Left lung (tissue), 10 donors: ENCODE measurements around the gene GSTM3. TPM values are rescaled to one million over a fixed set of nuclear protein-coding genes. Genes with fewer than 3 reads are reported as not detected.
"Not testable (repeated sequence)": the region's sequence is repeated elsewhere in the genome, so short reads cannot be mapped to it uniquely, and the experiment has no call there.

Experiments
- ATAC-seq: fragments of 200-7000 bp; cut with Tn5 transposase; one replicate; pipeline ENCODE4 v1.9.1; 2020; ENCODE audit warnings: moderate library complexity
- DNase-seq, 4 donors: peaks; one replicate each; pipeline ENCODE4 v3.0.0-alpha.2; 2013 to 2020
- H3K27ac ChIP-seq, 2 donors: fragments of 200-600 bp; sonication (generic) in 1 of 2; one replicate each; pipeline versions ENCODE4 v1.5.0 to v1.8.0; 2020 to 2021
- H3K27me3 ChIP-seq, 2 donors: fragments of 200-600 bp; sonication (generic) in 1 of 2; one replicate each; pipeline versions ENCODE4 v1.5.0 to v1.8.0; 2020 to 2021
- H3K36me3 ChIP-seq, 2 donors: fragments of 200-600 bp; sonication (generic) in 1 of 2; one replicate each; pipeline versions ENCODE4 v1.5.0 to v1.8.0; 2020 to 2021
- H3K4me1 ChIP-seq, 2 donors: fragments of 200-600 bp; one replicate each; pipeline ENCODE4 v1.8.0; 2021
- H3K4me3 ChIP-seq, 2 donors: fragments of 200-600 bp; sonication (generic) in 1 of 2; one replicate each; pipeline versions ENCODE4 v1.5.0 to v1.8.0; 2020 to 2021; ENCODE audit warnings: mild to moderate bottlenecking in 1 of 2
- H3K9me3 ChIP-seq, 2 donors: fragments of 200-600 bp; sonication (generic) in 1 of 2; one replicate each; pipeline versions ENCODE4 v1.5.0 to v1.8.0; 2020 to 2021
- intact Hi-C, 2 donors: fragments of 100-400 bp; cut with DNase I; formaldehyde crosslinking; loops; one replicate each; pipeline versions ENCODE4 v1.11.2 to v1.14.2; 2022
- polyA plus RNA-seq, 6 donors: library from polyadenylated mRNA; unstranded; fragments of 120-200 nt; gene quantifications; one replicate each; pipeline ENCODE4 v1.2.1, GENCODE V29; 2013; ENCODE audit not compliant: insufficient read length in 6 of 6
- total RNA-seq, 2 donors: library from RNA; stranded (reverse); fragmentation: NEBNext Ultra II Directional; extraction: Animal tissue kit (Norgen Biotek cat#: 25700); gene quantifications; one replicate each; pipeline ENCODE4 v1.2.1, GENCODE V29; 2021
- TF ChIP-seq, protein P1 (sequence below), 2 donors: fragments of 200-600 bp; sonication (generic) in 1 of 2; IDR thresholded peaks; one replicate each; pipeline versions ENCODE4 v1.5.0 to v1.8.0; 2021; ENCODE audit warnings: antibody characterized with exemption in 2 of 2
- donor health status: DM: no; HTN: yes; CAD: no.
- donor health status: DM: no; HTN: no; CAD: no.

The GSTM3 gene
- total and polyA plus RNA-seq, 8 donors = 13.8 to 142 (median 104) TPM

DNA sequence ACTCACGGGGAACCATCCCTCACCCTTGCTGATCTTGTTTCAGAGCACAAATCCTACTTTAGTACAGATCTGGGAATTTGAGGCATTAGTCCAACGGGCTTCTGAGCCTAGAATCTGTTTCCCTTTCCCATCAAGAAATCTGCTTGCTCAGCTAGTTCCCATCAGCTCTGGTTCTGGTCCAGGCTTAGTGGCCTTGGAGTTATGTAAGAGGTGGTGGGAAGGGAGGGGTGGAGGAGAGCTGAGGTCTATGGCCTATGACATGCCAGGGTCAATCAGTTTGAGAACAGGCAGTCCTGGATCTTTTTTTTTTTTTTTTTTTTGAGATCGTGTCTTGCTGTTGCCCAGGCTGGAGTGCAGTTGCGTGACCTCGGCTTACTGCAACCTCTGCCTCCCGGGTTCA lies 49.1 kb downstream of the GSTM3 start:
- no peak overlapping the region for H3K4me3 ChIP-seq
- intact Hi-C loops = no loop called here
- ATAC-seq = no peak
- H3K9me3 ChIP-seq = no peaks in the 10 kb centered on the region
- no peaks in the 10 kb centered on the region for H3K4me1 ChIP-seq
- H3K27me3 ChIP-seq = no peaks in the 10 kb centered on the region
- no peak overlapping the region for H3K27ac ChIP-seq
- DNase-seq = no peak
- TF ChIP-seq, protein P1, sequence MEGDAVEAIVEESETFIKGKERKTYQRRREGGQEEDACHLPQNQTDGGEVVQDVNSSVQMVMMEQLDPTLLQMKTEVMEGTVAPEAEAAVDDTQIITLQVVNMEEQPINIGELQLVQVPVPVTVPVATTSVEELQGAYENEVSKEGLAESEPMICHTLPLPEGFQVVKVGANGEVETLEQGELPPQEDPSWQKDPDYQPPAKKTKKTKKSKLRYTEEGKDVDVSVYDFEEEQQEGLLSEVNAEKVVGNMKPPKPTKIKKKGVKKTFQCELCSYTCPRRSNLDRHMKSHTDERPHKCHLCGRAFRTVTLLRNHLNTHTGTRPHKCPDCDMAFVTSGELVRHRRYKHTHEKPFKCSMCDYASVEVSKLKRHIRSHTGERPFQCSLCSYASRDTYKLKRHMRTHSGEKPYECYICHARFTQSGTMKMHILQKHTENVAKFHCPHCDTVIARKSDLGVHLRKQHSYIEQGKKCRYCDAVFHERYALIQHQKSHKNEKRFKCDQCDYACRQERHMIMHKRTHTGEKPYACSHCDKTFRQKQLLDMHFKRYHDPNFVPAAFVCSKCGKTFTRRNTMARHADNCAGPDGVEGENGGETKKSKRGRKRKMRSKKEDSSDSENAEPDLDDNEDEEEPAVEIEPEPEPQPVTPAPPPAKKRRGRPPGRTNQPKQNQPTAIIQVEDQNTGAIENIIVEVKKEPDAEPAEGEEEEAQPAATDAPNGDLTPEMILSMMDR (IDR thresholded peaks at IDR 0.05) = no peak
- H3K36me3 ChIP-seq = no peaks in the 10 kb centered on the region

DNA sequence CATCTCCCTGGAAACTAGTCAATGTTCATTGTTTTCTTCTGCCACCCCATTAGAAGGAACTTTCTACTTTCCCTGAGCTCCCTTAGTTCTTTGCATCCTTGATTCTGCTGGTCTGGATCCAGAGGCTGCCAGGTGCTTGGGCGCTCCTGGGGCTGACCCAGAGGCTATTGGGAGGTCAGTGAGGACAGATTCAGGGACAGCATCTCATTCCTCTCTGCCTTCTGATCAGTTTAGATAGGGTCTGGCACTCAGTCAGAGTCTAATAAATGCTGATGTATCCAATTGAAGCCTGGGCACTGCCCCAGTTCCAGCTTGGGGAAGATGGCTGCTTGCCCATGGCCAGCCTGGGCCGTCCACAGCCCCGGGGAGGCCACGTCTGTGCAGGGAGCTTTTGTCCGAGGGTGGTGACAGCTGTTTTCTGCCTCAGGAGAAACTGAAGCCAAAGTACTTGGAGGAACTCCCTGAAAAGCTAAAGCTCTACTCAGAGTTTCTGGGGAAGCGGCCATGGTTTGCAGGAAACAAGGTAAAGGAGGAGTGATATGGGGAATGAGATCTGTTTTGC lies 50.9 kb downstream of the GSTM3 start:
- no peaks in the 10 kb centered on the region for H3K9me3 ChIP-seq
- H3K36me3 ChIP-seq = no peaks in the 10 kb centered on the region
- TF ChIP-seq, protein P1 (IDR thresholded peaks at IDR 0.05) = no peak
- intact Hi-C loops = no loop called here
- H3K27me3 ChIP-seq = no peaks in the 10 kb centered on the region
- no peaks in the 10 kb centered on the region for H3K4me1 ChIP-seq
- no peak overlapping the region for H3K27ac ChIP-seq
- DNase-seq (no peak), ATAC-seq (no peak)
- no peak overlapping the region for H3K4me3 ChIP-seq

DNA sequence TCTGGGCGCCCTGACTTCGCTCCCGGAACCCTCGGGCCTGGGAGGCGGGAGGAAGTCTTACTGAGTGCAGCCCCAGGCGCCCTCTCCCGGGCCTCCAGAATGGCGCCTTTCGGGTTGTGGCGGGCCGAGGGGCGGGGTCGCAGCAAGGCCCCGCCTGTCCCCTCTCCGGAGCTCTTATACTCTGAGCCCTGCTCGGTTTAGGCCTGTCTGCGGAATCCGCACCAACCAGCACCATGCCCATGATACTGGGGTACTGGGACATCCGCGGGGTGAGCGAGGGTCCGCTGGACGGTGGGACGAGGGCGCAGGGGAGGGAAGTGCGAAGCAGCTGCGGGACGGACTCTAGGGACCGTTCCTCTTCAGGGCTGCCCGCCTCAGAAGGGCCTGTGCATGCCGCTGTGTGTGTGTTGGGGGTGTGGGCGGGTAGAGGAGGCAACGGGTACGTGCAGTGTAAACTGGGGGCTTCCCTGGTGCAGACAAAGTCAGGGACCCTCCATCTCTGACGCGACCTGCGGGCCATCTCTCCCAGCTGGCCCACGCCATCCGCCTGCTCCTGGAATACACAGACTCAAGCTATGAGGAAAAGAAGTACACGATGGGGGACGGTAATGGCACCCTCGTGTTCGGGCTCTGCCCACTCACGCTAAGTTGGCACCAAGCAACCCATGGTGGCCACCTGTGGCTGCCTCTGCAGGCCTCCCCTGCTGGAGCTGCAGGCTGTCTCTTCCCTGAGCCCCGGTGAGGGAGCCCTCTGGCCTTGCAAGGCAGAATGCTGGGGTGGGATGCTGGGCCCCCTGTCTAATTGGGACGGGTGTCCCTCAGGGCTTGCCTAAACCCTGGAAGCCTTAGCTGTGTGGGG lies 53.0 kb downstream of the GSTM3 start, which contains the start of gene GSTM1:
TSS of gene GSTM1 (plus strand) at position 177 of the 859 bp plus-strand sequence. CDS start at position 234, 57 bp downstream.
- ATAC-seq = no peak
- Histone ChIP-seq H3K4me3 (peak within 1 kb of the TSS in 1 of 2 donors; percentile 45), H3K27ac (peak within 1 kb of the TSS in 1 of 2 donors; percentile 61), H3K27me3 (no peaks in the 10 kb centered on the region), H3K36me3 (no peaks in the 10 kb centered on the region), H3K9me3 (no peaks in the 10 kb centered on the region), H3K4me1 (no peaks in the 10 kb centered on the region)
- intact Hi-C loops = no loop called here
- DNase-seq = peak in 2 of 4 donors; percentile 83 to 93
- TF ChIP-seq, protein P1 (IDR thresholded peaks at IDR 0.05) = peak in 1 of 2 donors; percentile 31

- H3K27ac ChIP-seq = peak overlapping the region in 1 of 2 donors; percentile 61
- H3K4me1 ChIP-seq, H3K36me3 ChIP-seq, ATAC-seq, H3K9me3 ChIP-seq, intact Hi-C loops, H3K27me3 ChIP-seq, DNase-seq: not testable (repeated sequence)
- peak overlapping the region in 1 of 2 donors; percentile 45 for H3K4me3 ChIP-seq
These were observed 53.7 kb downstream of the GSTM3 start for GRCh38 chr1:109687109-109687508.

DNA sequence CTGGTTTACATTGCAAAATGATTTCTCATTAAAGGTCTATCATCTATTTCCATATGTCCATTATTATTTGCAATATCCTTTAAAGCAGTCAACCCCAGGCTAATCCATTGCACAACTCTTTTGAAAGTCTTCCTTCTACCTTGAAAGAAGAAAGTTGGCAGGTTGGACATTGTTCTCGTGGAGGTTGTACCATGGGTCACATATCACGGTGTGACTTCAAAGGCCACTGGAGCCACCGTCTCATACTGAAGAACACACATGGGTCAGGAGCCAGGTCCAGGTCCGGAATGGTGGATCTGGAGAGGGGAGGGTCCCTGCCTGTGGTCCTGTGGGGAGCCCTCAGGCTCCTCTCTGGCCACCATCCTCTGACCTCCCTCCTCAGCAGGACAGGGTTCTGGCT lies 54.9 kb downstream of the GSTM3 start:
- not testable (repeated sequence) for H3K4me3 ChIP-seq, ATAC-seq

DNA sequence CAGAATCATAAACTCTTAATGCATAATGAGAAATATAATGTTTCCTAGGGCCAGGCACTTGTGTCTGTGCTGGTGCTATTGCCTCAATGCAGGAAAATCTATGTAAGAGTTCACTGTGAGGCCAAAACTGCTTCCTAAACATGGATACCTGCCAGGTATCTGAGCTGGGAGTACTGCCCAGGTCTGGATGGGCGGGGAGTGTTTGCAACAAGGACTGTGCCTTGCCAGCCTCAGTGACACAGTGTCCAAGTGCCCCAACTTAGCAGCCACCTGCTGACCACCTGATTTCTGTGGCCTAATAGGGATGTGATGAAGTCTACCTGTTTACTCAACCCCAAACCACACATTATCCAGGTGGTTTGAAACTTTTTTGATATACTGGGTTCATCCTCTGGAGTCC lies 55.4 kb downstream of the GSTM3 start:
- intact Hi-C loops, DNase-seq, H3K4me1 ChIP-seq, H3K4me3 ChIP-seq, H3K36me3 ChIP-seq, H3K27ac ChIP-seq, H3K9me3 ChIP-seq, ATAC-seq, H3K27me3 ChIP-seq: not testable (repeated sequence)

More for the DNA sequence above, 54.9 kb downstream of the GSTM3 start:
- DNase-seq, H3K4me1 ChIP-seq, H3K27me3 ChIP-seq, H3K36me3 ChIP-seq, H3K9me3 ChIP-seq, H3K27ac ChIP-seq, intact Hi-C loops: not testable (repeated sequence)

DNA sequence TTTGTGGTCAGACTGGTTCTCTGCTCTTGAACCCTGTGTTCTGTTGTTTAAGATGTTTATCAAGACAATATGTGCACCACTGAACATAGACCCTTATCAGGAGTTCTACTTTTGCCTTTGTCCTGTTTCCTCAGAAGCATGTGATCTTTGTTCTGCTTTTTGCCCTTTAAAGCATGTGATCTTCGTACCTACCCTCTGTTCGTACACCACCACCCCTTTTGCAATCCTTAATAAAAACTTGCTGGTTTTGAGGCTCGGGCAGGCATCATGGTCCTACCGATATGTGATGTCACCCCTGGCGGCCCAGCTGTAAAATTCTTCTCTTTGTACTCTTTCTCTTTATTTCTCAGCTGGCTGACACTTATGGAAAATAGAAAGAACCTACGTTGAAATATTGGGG lies 56.1 kb downstream of the GSTM3 start:
- intact Hi-C loops, H3K36me3 ChIP-seq, DNase-seq, H3K4me1 ChIP-seq, H3K27ac ChIP-seq, ATAC-seq, H3K4me3 ChIP-seq, H3K27me3 ChIP-seq, H3K9me3 ChIP-seq: not testable (repeated sequence)
